Stimulated activated CD8-positive, alpha-beta memory T cell treated with anti-CD3 and anti-CD28 coated beads, Interleukin-4, amount 100 ng/mL, for 24 hours (primary cell): ENCODE results near the gene INS.

Experiments used
- DNase-seq: peaks from one replicate; pipeline ENCODE4 v3.0.0-alpha.2; 2020; ENCODE audit warnings: low read depth

Gene INS

DNA sequence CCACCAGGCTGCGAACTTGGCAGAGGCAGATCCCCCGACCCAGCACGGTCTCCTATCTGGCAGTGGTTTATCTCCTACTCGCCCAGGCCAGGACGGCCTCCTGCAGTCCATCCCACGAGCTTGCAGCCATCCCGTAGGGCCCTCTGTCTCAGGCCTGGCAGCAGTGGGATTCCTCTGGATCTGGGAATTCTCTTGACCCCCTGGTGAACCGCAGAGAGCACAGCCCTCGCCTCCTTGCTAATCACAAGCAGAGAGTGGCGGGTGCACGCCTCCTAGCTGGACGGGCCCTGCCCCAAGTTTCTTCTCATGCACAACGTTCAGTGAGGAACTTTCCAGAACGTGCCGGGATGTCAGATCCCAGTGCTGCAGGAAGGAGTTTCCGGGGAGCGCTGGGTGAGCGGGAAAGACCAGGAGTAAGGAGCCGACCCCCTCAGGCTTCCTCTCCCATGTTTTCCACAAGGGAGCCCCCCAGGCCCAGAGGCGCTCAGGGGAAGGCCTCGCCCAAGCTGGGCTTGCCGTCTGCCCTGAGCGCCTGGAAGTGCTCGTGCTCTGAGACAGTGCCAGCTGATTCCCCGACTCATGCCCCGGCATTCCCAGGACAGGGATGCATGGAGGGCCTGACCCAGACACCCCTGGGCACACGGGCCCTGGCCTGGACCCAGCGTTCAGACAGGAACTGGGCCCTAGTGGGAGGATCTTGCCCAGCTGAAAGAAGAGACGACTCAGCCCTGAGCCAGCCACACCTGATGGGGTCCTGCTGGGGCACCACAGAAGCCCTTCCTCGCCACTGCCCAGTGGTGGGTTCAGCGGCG lies 46.4 kb downstream of the INS start:
- no peak for DNase-seq

DNA sequence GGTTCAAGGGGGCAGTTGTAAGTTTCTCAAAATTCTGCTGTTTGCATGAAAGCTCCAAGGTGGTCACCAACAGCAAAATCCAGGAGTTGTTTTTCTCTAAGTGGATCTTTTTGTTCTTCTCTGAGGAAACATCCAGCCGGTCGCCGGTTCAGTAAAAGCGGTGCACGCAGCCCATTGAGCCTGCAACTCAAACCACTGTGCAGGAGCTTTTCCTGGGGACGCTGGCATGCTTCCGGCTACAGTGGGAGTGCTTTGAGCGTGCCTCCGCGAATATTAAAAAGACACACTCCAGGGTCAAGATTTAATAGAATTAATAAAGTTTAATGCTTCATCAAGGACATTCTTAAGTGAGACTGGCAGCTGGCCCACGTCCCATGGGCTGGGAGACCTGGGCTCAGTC lies 47.2 kb downstream of the INS start:
- no peak for DNase-seq

DNA sequence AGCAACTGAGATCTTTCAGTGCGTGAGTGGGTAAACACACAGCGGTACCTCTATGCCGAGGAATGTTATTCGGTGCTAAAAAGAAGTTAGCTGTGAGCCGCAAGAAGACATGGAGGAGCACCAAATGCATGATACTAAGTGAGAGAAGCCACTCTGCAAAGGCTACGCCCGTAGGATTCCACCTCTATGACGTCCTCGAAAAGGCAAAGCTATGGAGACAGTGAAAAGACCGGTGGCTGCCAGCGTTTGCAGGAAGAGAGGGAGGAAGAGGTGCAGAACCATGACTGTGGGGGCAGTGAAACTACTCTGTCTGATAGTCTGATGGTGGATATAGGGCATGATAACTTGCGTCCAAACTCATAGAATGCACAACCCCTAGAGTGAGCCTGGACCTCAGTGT lies 50.5 kb downstream of the INS start:
- DNase-seq, result no peak
